K562 (cell line): ENCODE data around the gene KLHL22. TPM values are rescaled to one million over a fixed set of nuclear protein-coding genes. Genes with fewer than 3 reads are reported as not detected.

Source experiments
- CBFB ChIP-seq: sonication (generic); formaldehyde crosslinking; IDR thresholded peaks from 2 replicates; pipeline ENCODE4 v1.4.0; 2020; ENCODE audit warnings: mild to moderate bottlenecking, missing genetic modification reagents
- CHD2 ChIP-seq: IDR thresholded peaks from 2 replicates; pipeline ENCODE4 v1.6.1; 2011; ENCODE audit warnings: low read depth, low read length
- CREBBP ChIP-seq: IDR thresholded peaks from one replicate; pipeline ENCODE4 v1.6.1; 2012; ENCODE audit warnings: low read depth, mild to moderate bottlenecking, control low read depth, inconsistent platforms, low read length
- FOXA1 ChIP-seq: fragments of 450-650 bp; IDR thresholded peaks from 2 replicates; pipeline ENCODE4 v1.6.1; 2016; ENCODE audit warnings: mild to moderate bottlenecking, borderline replicate concordance
- HDGF ChIP-seq: fragments of 450-650 bp; IDR thresholded peaks from 2 replicates; pipeline ENCODE4 v1.6.1; 2016
- KLF16 ChIP-seq: IDR thresholded peaks from 2 replicates; pipeline ENCODE4 v1.6.1; 2016; ENCODE audit warnings: antibody characterized with exemption
- MYBL2 ChIP-seq, 2 experiments: fragments of 450-650 bp in 1 of 2; sonication (generic) in 1 of 2; formaldehyde crosslinking in 1 of 2; IDR thresholded peaks; 2 replicates each; pipeline versions ENCODE4 v1.6.1 to v1.8.1; 2017 to 2022; ENCODE audit warnings: borderline replicate concordance in 1 of 2, inconsistent platforms in 1 of 2, low read depth in 1 of 2, mild to moderate bottlenecking in 1 of 2, missing genetic modification reagents in 1 of 2, moderate library complexity in 1 of 2
- NCOA6 ChIP-seq: fragments of 450-650 bp; IDR thresholded peaks from 2 replicates; pipeline ENCODE4 v1.6.1; 2017; ENCODE audit warnings: mild to moderate bottlenecking
- RBM22 ChIP-seq: fragments of 200-400 bp; formaldehyde crosslinking; IDR thresholded peaks from 2 replicates; pipeline ENCODE4 v1.6.1; 2018; ENCODE audit warnings: low read length, low read depth; ENCODE audit not compliant: poor library complexity, severe bottlenecking
- ZNF217 ChIP-seq: sonication (generic); formaldehyde crosslinking; IDR thresholded peaks from 2 replicates; pipeline ENCODE4 v1.8.0; 2022; ENCODE audit warnings: mild to moderate bottlenecking, missing genetic modification reagents
- ZNF263 ChIP-seq: sonication (generic); formaldehyde crosslinking; IDR thresholded peaks from 2 replicates; pipeline ENCODE4 v1.8.0; 2022; ENCODE audit warnings: mild to moderate bottlenecking, missing genetic modification reagents, borderline replicate concordance
- ZNF717 ChIP-seq: fragments of 250-450 bp; sonication (Bioruptor Pico); IDR thresholded peaks from 2 replicates; pipeline ENCODE4 v1.5.0; 2021
- polyA plus RNA-seq, 8 experiments: library from polyadenylated mRNA; depleted of rRNA in 4 of 8; stranded (reverse) in 5 of 8; unstranded in 3 of 8; fragments of >200 nt; fragmentation: Nextera tagmentation in 2 of 8; fragmentation: Illumina TruSeq in 1 of 8; extraction: Ambion mirVana in 2 of 8; extraction: Trizol in 1 of 8; gene quantifications; 2 replicates each; pipeline versions ENCODE4 v1.2.1 to v1.2.3, GENCODE V29; 2011 to 2014; ENCODE audit warnings: inconsistent platforms in 1 of 8, missing spikeins in 1 of 8
- total RNA-seq, 7 experiments: library from RNA; depleted of rRNA in 6 of 7; stranded (reverse); fragments of >200 nt in 6 of 7; fragmentation: Illumina TruSeq in 2 of 7; extraction: Trizol in 2 of 7; gene quantifications; 2 replicates each; pipeline versions ENCODE4 v1.2.1 to v1.2.3, GENCODE V29; 2011 to 2021; ENCODE audit warnings: low replicate concordance in 1 of 7
- TF ChIP-seq, protein P1 (sequence below): fragments of 200-600 bp; sonication (generic); IDR thresholded peaks from one replicate; pipeline ENCODE4 v1.6.1; 2012; ENCODE audit warnings: mild to moderate bottlenecking, low read depth, low read length, inconsistent platforms
- TF ChIP-seq, protein P2 (sequence below): sonication (generic); formaldehyde crosslinking; IDR thresholded peaks from 2 replicates; pipeline ENCODE4 v1.8.1; 2022; ENCODE audit warnings: missing genetic modification reagents
- TF ChIP-seq, protein P3 (sequence below): IDR thresholded peaks from 2 replicates; pipeline ENCODE4 v1.6.1; 2016; ENCODE audit warnings: missing genetic modification characterization, missing compliant biosample characterization

Gene KLHL22
- total and polyA plus RNA-seq, 9 of the 15 experiments (the other 6 are each of a cell fraction or from before 2014, with no cell fraction given), result 1.3 to 25.6 (median 15.2) TPM

DNA sequence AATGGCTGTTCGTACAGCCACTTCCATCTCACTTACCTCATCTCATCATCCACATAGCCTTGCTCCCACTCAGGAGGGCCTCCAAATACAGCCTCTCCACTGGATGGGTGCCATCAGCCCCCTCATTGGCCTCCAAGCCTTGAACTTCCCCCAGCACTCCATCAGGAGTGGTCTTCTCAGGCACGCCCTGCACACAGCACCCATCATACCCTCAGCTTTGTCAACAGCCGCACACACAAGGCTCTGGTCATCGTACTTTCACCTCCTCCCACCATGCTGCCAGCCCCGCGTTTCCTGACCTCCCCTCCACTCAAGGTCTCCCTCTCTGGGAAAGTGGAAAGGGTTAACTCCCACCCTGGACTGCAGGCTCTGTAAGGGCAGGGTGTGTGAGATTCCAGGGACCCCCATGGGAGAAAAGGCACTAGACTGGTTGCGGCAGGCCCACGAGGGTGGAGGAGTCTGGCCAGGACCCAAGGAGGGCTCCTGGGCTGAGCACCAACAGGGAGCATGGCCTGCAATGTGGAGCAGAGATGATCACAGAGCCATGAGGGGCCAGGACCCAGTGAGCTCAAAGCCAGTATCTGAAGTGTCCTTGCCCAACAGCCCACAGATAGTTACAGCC lies 37.0 kb downstream of the KLHL22 start (continued):
- TF ChIP-seq, protein P1, sequence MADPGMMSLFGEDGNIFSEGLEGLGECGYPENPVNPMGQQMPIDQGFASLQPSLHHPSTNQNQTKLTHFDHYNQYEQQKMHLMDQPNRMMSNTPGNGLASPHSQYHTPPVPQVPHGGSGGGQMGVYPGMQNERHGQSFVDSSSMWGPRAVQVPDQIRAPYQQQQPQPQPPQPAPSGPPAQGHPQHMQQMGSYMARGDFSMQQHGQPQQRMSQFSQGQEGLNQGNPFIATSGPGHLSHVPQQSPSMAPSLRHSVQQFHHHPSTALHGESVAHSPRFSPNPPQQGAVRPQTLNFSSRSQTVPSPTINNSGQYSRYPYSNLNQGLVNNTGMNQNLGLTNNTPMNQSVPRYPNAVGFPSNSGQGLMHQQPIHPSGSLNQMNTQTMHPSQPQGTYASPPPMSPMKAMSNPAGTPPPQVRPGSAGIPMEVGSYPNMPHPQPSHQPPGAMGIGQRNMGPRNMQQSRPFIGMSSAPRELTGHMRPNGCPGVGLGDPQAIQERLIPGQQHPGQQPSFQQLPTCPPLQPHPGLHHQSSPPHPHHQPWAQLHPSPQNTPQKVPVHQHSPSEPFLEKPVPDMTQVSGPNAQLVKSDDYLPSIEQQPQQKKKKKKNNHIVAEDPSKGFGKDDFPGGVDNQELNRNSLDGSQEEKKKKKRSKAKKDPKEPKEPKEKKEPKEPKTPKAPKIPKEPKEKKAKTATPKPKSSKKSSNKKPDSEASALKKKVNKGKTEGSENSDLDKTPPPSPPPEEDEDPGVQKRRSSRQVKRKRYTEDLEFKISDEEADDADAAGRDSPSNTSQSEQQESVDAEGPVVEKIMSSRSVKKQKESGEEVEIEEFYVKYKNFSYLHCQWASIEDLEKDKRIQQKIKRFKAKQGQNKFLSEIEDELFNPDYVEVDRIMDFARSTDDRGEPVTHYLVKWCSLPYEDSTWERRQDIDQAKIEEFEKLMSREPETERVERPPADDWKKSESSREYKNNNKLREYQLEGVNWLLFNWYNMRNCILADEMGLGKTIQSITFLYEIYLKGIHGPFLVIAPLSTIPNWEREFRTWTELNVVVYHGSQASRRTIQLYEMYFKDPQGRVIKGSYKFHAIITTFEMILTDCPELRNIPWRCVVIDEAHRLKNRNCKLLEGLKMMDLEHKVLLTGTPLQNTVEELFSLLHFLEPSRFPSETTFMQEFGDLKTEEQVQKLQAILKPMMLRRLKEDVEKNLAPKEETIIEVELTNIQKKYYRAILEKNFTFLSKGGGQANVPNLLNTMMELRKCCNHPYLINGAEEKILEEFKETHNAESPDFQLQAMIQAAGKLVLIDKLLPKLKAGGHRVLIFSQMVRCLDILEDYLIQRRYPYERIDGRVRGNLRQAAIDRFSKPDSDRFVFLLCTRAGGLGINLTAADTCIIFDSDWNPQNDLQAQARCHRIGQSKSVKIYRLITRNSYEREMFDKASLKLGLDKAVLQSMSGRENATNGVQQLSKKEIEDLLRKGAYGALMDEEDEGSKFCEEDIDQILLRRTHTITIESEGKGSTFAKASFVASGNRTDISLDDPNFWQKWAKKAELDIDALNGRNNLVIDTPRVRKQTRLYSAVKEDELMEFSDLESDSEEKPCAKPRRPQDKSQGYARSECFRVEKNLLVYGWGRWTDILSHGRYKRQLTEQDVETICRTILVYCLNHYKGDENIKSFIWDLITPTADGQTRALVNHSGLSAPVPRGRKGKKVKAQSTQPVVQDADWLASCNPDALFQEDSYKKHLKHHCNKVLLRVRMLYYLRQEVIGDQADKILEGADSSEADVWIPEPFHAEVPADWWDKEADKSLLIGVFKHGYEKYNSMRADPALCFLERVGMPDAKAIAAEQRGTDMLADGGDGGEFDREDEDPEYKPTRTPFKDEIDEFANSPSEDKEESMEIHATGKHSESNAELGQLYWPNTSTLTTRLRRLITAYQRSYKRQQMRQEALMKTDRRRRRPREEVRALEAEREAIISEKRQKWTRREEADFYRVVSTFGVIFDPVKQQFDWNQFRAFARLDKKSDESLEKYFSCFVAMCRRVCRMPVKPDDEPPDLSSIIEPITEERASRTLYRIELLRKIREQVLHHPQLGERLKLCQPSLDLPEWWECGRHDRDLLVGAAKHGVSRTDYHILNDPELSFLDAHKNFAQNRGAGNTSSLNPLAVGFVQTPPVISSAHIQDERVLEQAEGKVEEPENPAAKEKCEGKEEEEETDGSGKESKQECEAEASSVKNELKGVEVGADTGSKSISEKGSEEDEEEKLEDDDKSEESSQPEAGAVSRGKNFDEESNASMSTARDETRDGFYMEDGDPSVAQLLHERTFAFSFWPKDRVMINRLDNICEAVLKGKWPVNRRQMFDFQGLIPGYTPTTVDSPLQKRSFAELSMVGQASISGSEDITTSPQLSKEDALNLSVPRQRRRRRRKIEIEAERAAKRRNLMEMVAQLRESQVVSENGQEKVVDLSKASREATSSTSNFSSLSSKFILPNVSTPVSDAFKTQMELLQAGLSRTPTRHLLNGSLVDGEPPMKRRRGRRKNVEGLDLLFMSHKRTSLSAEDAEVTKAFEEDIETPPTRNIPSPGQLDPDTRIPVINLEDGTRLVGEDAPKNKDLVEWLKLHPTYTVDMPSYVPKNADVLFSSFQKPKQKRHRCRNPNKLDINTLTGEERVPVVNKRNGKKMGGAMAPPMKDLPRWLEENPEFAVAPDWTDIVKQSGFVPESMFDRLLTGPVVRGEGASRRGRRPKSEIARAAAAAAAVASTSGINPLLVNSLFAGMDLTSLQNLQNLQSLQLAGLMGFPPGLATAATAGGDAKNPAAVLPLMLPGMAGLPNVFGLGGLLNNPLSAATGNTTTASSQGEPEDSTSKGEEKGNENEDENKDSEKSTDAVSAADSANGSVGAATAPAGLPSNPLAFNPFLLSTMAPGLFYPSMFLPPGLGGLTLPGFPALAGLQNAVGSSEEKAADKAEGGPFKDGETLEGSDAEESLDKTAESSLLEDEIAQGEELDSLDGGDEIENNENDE, result no peak
- TF ChIP-seq ZNF717 (CRISPR knock-in tag) (no peak), CHD2 (no peak), RBM22 (no peak), ZNF217 (CRISPR knock-in tag) (no peak), CREBBP (no peak), ZNF263 (CRISPR knock-in tag) (peak; percentile 80), MYBL2 (IDR thresholded peaks at IDR 0.05; ENCODE audit: low read depth) (no peak), MYBL2 (CRISPR knock-in tag; IDR thresholded peaks at IDR 0.05; ENCODE audit: borderline replicate concordance) (0 out of 2 replicates have a peak, but pooled peaks have one; percentile 76), FOXA1 (no peak), CBFB (CRISPR knock-in tag) (no peak), HDGF (no peak), NCOA6 (no peak), KLF16 (no peak)
- TF ChIP-seq, protein P2, sequence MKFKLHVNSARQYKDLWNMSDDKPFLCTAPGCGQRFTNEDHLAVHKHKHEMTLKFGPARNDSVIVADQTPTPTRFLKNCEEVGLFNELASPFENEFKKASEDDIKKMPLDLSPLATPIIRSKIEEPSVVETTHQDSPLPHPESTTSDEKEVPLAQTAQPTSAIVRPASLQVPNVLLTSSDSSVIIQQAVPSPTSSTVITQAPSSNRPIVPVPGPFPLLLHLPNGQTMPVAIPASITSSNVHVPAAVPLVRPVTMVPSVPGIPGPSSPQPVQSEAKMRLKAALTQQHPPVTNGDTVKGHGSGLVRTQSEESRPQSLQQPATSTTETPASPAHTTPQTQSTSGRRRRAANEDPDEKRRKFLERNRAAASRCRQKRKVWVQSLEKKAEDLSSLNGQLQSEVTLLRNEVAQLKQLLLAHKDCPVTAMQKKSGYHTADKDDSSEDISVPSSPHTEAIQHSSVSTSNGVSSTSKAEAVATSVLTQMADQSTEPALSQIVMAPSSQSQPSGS, result no peak
- TF ChIP-seq, protein P3, sequence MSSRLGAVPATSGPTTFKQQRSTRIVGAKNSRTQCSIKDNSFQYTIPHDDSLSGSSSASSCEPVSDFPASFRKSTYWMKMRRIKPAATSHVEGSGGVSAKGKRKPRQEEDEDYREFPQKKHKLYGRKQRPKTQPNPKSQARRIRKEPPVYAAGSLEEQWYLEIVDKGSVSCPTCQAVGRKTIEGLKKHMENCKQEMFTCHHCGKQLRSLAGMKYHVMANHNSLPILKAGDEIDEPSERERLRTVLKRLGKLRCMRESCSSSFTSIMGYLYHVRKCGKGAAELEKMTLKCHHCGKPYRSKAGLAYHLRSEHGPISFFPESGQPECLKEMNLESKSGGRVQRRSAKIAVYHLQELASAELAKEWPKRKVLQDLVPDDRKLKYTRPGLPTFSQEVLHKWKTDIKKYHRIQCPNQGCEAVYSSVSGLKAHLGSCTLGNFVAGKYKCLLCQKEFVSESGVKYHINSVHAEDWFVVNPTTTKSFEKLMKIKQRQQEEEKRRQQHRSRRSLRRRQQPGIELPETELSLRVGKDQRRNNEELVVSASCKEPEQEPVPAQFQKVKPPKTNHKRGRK (tag), result no peak
